ENCODE measurements around the gene SORCS2.

SORCS2 gene

GRCh38 chr4:7472442-7473013 lies 280.2 kb downstream of the SORCS2 start:
- TF ChIP-seq CTCF (IDR thresholded peaks at IDR 0.05; ENCODE audit: low read depth, low read length) = no peak
- DNase-seq (ENCODE audit: extremely low read depth, low read depth) = no peak

GRCh38 chr4:7473081-7473480 lies 280.7 kb downstream of the SORCS2 start:
- TF ChIP-seq CTCF (IDR thresholded peaks at IDR 0.05; ENCODE audit: low read depth, low read length) = no peak
- no peak for DNase-seq (ENCODE audit: extremely low read depth, low read depth)

GRCh38 chr4:7474320-7474719 lies 282.0 kb downstream of the SORCS2 start:
- DNase-seq (ENCODE audit: extremely low read depth, low read depth) = no peak
- TF ChIP-seq CTCF (IDR thresholded peaks at IDR 0.05; ENCODE audit: low read depth, low read length) = no peak

- TF ChIP-seq CTCF (IDR thresholded peaks at IDR 0.05; ENCODE audit: low read depth, low read length) = no peak
- no peak for DNase-seq (ENCODE audit: extremely low read depth, low read depth)
These were observed 282.9 kb downstream of the SORCS2 start for GRCh38 chr4:7475207-7475606.

- no peak for DNase-seq (ENCODE audit: extremely low read depth, low read depth)
- no peak for TF ChIP-seq CTCF (IDR thresholded peaks at IDR 0.05; ENCODE audit: low read depth, low read length)
These were observed 284.5 kb downstream of the SORCS2 start for GRCh38 chr4:7476820-7477219.

GRCh38 chr4:7477695-7478094 lies 285.4 kb downstream of the SORCS2 start:
- no peak for TF ChIP-seq CTCF (IDR thresholded peaks at IDR 0.05; ENCODE audit: low read depth, low read length)
- DNase-seq (ENCODE audit: extremely low read depth, low read depth) = no peak

GRCh38 chr4:7478665-7479064 lies 286.3 kb downstream of the SORCS2 start:
- no peak for DNase-seq (ENCODE audit: extremely low read depth, low read depth)
- TF ChIP-seq CTCF (IDR thresholded peaks at IDR 0.05; ENCODE audit: low read depth, low read length) = no peak

All from AG09319 (cell line).